ENCODE measurements around the gene PROK1. TPM values are rescaled to one million over a fixed set of nuclear protein-coding genes. Genes with fewer than 3 reads are reported as not detected.

PROK1 gene
- total and polyA plus RNA-seq, 2 of the 13 experiments (the other 11 are each of a cell fraction or from before 2014, with no cell fraction given) = 0.07 TPM; not detected in 1

DNA sequence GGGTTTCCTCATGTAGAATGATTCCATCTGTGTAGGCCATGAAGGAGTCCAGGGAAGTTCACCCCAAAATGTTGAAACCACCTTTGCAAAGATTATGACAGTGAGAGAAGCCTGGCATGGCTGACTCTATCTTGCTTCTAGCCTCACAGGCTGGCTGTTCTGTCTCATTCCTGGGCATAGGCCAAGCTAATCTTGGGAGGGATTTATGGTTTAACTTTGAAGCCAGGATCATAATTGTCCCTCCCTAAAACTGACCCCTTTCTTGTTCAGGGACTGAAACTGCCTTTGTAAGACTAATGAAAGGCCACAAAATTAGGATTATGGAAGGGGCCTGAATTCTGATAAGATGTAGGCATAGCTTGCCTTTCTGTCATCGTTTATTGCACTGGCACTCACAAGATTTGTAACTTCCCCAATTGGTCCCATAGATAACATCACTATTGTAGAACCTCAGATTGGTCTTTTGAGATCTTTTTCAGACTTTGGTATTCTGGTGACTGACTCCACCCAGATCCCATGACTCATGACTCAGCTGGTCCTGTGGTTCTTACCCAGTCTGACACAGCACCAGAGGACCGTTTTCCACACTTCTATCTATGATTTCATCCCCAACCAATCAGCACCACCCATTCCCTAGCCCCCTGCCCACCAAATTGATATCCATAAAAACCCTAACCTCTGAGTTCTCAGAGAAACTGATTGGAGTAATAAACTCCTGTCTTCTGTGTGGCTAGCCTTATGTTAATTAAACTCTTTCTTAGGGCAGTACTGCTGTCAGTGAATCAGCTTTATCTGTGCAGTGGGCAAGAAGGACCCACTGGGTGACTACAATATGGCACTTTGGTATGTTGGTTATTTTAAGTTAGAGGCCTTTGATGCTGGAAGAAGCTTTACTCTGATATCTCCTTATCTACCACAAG is 29.8 kb upstream of the PROK1 start:
- H4K20me1 ChIP-seq (ENCODE audit: insufficient read depth, low read length) = no peaks in the 10 kb centered on the region
- peaks cover 0 to 5% of the 10 kb centered on the region in 2 experiments; a peak in 1 of 5 replicates for H3K27me3 ChIP-seq (ENCODE audit: control insufficient read depth in 1 of 2, insufficient read depth in 2 of 2, low read length in 2 of 2)
- no peaks in the 10 kb centered on the region for H3K9me3 ChIP-seq (ENCODE audit: low read length)
- H3K27ac ChIP-seq (ENCODE audit: extremely low read length, insufficient read depth, low read length) = no peak overlapping the region
- H3K4me2 ChIP-seq (ENCODE audit: low read depth, low read length) = no peak overlapping the region
- no peak overlapping the region for H3K9ac ChIP-seq (ENCODE audit: insufficient read depth, low read depth, low read length)
- no peaks in the 10 kb centered on the region for H3K36me3 ChIP-seq (replicated peaks in 1 of 2; ENCODE audit: control insufficient read depth in 1 of 2, insufficient read depth in 2 of 2, low read length in 2 of 2)
- no peaks in the 10 kb centered on the region for H3K4me1 ChIP-seq (ENCODE audit: insufficient read depth, low read length)
- no peak for DNase-seq (ENCODE audit: low spot score)
- BruUV-seq (replicated peaks) = no TSS peak
- POLR2A ChIA-PET = no interaction called here
- no peaks in the 10 kb centered on the region for H3K79me2 ChIP-seq (ENCODE audit: insufficient read depth, low read length)
- no peak overlapping the region for H3K4me3 ChIP-seq (replicated peaks in 1 of 3; ENCODE audit: insufficient read depth in 1 of 3, low read depth in 2 of 3, low read length in 3 of 3)
- WGBS (ENCODE audit: low lambda C conversion rate) = 0% methylated on average over 2 of the region's 2 CpGs
- no peak for FAIRE-seq
- intact Hi-C loops (cut with micrococcal nuclease; ENCODE audit: unreplicated experiment) (no loop called here), in situ Hi-C loops (cut with HindIII; ENCODE audit: extremely low pct_ligation_motif_present, low pct_unique_long_range_greater_than_20kb) (no loop called here)
- ATAC-seq = no peak
- no peak overlapping the region for H2AFZ ChIP-seq (ENCODE audit: low read length)
- CTCF ChIA-PET (ENCODE audit: low intra/inter-chr PET ratio, low total read pairs) = no interaction called here
- TF ChIP-seq, protein P1, sequence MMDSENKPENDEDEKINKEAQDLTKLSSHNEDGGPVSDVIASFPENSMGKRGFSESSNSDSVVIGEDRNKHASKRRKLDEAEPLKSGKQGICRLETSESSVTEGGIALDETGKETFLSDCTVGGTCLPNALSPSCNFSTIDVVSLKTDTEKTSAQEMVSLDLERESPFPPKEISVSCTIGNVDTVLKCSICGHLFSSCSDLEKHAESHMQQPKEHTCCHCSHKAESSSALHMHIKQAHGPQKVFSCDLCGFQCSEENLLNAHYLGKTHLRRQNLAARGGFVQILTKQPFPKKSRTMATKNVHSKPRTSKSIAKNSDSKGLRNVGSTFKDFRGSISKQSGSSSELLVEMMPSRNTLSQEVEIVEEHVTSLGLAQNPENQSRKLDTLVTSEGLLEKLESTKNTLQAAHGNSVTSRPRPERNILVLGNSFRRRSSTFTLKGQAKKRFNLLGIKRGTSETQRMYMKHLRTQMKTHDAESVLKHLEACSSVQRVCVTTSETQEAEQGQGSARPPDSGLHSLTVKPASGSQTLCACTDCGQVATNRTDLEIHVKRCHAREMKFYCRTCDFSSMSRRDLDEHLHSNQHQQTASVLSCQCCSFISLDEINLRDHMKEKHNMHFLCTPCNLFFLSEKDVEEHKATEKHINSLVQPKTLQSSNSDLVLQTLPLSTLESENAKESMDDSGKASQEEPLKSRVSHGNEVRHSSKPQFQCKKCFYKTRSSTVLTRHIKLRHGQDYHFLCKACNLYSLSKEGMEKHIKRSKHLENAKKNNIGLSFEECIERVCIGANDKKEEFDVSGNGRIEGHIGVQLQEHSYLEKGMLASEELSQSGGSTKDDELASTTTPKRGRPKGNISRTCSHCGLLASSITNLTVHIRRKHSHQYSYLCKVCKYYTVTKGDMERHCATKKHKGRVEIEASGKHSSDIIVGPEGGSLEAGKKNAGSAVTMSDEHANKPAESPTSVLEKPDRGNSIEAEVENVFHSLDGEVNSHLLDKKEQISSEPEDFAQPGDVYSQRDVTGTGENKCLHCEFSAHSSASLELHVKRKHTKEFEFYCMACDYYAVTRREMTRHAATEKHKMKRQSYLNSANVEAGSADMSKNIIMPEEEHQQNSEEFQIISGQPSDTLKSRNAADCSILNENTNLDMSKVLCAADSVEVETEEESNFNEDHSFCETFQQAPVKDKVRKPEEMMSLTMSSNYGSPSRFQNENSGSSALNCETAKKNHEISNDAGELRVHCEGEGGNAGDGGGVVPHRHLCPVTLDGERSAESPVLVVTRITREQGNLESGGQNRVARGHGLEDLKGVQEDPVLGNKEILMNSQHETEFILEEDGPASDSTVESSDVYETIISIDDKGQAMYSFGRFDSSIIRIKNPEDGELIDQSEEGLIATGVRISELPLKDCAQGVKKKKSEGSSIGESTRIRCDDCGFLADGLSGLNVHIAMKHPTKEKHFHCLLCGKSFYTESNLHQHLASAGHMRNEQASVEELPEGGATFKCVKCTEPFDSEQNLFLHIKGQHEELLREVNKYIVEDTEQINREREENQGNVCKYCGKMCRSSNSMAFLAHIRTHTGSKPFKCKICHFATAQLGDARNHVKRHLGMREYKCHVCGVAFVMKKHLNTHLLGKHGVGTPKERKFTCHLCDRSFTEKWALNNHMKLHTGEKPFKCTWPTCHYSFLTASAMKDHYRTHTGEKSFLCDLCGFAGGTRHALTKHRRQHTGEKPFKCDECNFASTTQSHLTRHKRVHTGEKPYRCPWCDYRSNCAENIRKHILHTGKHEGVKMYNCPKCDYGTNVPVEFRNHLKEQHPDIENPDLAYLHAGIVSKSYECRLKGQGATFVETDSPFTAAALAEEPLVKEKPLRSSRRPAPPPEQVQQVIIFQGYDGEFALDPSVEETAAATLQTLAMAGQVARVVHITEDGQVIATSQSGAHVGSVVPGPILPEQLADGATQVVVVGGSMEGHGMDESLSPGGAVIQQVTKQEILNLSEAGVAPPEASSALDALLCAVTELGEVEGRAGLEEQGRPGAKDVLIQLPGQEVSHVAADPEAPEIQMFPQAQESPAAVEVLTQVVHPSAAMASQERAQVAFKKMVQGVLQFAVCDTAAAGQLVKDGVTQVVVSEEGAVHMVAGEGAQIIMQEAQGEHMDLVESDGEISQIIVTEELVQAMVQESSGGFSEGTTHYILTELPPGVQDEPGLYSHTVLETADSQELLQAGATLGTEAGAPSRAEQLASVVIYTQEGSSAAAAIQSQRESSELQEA (CRISPR knock-in tag; IDR thresholded peaks at IDR 0.05; ENCODE audit: not compliant biosample characterization) = no peak
- TF ChIP-seq, protein P2, sequence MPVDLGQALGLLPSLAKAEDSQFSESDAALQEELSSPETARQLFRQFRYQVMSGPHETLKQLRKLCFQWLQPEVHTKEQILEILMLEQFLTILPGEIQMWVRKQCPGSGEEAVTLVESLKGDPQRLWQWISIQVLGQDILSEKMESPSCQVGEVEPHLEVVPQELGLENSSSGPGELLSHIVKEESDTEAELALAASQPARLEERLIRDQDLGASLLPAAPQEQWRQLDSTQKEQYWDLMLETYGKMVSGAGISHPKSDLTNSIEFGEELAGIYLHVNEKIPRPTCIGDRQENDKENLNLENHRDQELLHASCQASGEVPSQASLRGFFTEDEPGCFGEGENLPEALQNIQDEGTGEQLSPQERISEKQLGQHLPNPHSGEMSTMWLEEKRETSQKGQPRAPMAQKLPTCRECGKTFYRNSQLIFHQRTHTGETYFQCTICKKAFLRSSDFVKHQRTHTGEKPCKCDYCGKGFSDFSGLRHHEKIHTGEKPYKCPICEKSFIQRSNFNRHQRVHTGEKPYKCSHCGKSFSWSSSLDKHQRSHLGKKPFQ (CRISPR knock-in tag; IDR thresholded peaks at IDR 0.05; ENCODE audit: insufficient replicate concordance) = no peak
- TF ChIP-seq KDM4B (CRISPR knock-in tag; IDR thresholded peaks at IDR 0.05) = no peak
- TF ChIP-seq, protein P3, sequence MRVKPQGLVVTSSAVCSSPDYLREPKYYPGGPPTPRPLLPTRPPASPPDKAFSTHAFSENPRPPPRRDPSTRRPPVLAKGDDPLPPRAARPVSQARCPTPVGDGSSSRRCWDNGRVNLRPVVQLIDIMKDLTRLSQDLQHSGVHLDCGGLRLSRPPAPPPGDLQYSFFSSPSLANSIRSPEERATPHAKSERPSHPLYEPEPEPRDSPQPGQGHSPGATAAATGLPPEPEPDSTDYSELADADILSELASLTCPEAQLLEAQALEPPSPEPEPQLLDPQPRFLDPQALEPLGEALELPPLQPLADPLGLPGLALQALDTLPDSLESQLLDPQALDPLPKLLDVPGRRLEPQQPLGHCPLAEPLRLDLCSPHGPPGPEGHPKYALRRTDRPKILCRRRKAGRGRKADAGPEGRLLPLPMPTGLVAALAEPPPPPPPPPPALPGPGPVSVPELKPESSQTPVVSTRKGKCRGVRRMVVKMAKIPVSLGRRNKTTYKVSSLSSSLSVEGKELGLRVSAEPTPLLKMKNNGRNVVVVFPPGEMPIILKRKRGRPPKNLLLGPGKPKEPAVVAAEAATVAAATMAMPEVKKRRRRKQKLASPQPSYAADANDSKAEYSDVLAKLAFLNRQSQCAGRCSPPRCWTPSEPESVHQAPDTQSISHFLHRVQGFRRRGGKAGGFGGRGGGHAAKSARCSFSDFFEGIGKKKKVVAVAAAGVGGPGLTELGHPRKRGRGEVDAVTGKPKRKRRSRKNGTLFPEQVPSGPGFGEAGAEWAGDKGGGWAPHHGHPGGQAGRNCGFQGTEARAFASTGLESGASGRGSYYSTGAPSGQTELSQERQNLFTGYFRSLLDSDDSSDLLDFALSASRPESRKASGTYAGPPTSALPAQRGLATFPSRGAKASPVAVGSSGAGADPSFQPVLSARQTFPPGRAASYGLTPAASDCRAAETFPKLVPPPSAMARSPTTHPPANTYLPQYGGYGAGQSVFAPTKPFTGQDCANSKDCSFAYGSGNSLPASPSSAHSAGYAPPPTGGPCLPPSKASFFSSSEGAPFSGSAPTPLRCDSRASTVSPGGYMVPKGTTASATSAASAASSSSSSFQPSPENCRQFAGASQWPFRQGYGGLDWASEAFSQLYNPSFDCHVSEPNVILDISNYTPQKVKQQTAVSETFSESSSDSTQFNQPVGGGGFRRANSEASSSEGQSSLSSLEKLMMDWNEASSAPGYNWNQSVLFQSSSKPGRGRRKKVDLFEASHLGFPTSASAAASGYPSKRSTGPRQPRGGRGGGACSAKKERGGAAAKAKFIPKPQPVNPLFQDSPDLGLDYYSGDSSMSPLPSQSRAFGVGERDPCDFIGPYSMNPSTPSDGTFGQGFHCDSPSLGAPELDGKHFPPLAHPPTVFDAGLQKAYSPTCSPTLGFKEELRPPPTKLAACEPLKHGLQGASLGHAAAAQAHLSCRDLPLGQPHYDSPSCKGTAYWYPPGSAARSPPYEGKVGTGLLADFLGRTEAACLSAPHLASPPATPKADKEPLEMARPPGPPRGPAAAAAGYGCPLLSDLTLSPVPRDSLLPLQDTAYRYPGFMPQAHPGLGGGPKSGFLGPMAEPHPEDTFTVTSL (CRISPR knock-in tag; IDR thresholded peaks at IDR 0.05; ENCODE audit: borderline replicate concordance) = no peak
- TF ChIP-seq ZFP62 (CRISPR knock-in tag; IDR thresholded peaks at IDR 0.05) = no peak
- TF ChIP-seq XBP1 (CRISPR knock-in tag; IDR thresholded peaks at IDR 0.05) = no peak
- TF ChIP-seq ZNF501 (CRISPR knock-in tag; IDR thresholded peaks at IDR 0.05) = no peak
